A549 (cell line): ENCODE data around the gene ZNF526. TPM values are rescaled to one million over a fixed set of nuclear protein-coding genes. Genes with fewer than 3 reads are reported as not detected.

Experiments used
- ATAC-seq, 2 experiments: fragments of 200-7000 bp in 1 of 2; fragments of >200 bp in 1 of 2; cut with Nextera tagmentation in 1 of 2; cut with Tn5 transposase in 1 of 2; 3 replicates each; pipeline versions ENCODE4 v1.8.0 to v1.9.1; 2018 to 2020; ENCODE audit warnings: mild to moderate bottlenecking in 1 of 2, moderate library complexity in 1 of 2
- CTCF ChIA-PET: fragments of 300-600 bp; sonication (Branson Sonifier 250); formaldehyde crosslinking; extraction: SDS; loops from one replicate; lab custom pipeline; 2021; ENCODE audit warnings: antibody characterized with exemption, inconsistent platforms; lab: Yijun Ruan, JAX
- POLR2A ChIA-PET: fragments of 350-600 bp; formaldehyde crosslinking; extraction: SDS; loops from one replicate; lab custom pipeline; 2021; ENCODE audit warnings: antibody characterized with exemption, inconsistent platforms; lab: Yijun Ruan, JAX
- DNase-seq, 2 experiments: peaks; one replicate each; pipeline versions ENCODE4 v3.0.0 to v3.0.0-alpha.2; 2011 to 2016; ENCODE audit warnings: low read depth in 1 of 2, low spot score in 1 of 2
- FAIRE-seq: peaks from 2 replicates; lab custom pipeline; 2011; peaks lifted over from hg19 to GRCh38; lab: Jason Lieb, UNC
- H3K27ac ChIP-seq, 2 experiments: fragments of >200 bp; sonication (Bioruptor Twin); formaldehyde crosslinking; 3 replicates each; pipeline ENCODE4 v1.5.1; 2016 to 2017
- H3K4me1 ChIP-seq: fragments of >200 bp; sonication (Bioruptor Twin); formaldehyde crosslinking; 3 replicates; pipeline ENCODE4 v1.6.1; 2016
- H3K4me2 ChIP-seq: fragments of >200 bp; sonication (Bioruptor Twin); formaldehyde crosslinking; 3 replicates; pipeline ENCODE4 v1.6.1; 2016
- H3K4me3 ChIP-seq: fragments of >200 bp; sonication (Bioruptor Twin); formaldehyde crosslinking; 3 replicates; pipeline ENCODE4 v1.5.1; 2016
- H3K9me3 ChIP-seq: fragments of >200 bp; sonication (Bioruptor Twin); formaldehyde crosslinking; 3 replicates; pipeline ENCODE4 v1.6.1; 2016
- CBX2 ChIP-seq: fragments of 200-600 bp; sonication (generic); IDR thresholded peaks from 2 replicates; pipeline ENCODE4 v1.6.1; 2016; ENCODE audit warnings: low read depth, mild to moderate bottlenecking, borderline replicate concordance
- CBX8 ChIP-seq: fragments of 200-600 bp; sonication (generic); IDR thresholded peaks from 2 replicates; pipeline ENCODE4 v1.6.1; 2016
- EHF ChIP-seq: fragments of 250-450 bp; sonication (Bioruptor Pico); IDR thresholded peaks from 2 replicates; pipeline ENCODE4 v1.5.0; 2020; ENCODE audit warnings: mild to moderate bottlenecking
- FOSL2 ChIP-seq, 2 experiments: fragments of 450-650 bp in 1 of 2; fragments of >200 bp in 1 of 2; sonication (Bioruptor Twin) in 1 of 2; formaldehyde crosslinking; IDR thresholded peaks; 2 replicates each; pipeline versions ENCODE4 v1.5.0 to v1.6.1; 2016 to 2020; ENCODE audit warnings: mild to moderate bottlenecking in 1 of 2, moderate library complexity in 1 of 2
- JUNB ChIP-seq: fragments of >200 bp; sonication (Bioruptor Twin); formaldehyde crosslinking; IDR thresholded peaks from 2 replicates; pipeline ENCODE4 v1.6.1; 2016
- TFCP2L1 ChIP-seq: fragments of 250-450 bp; sonication (Bioruptor Pico); IDR thresholded peaks from 2 replicates; pipeline ENCODE4 v1.5.0; 2021; ENCODE audit warnings: mild to moderate bottlenecking
- TP53 ChIP-seq: fragments of 250-450 bp; sonication (Bioruptor Pico); IDR thresholded peaks from 2 replicates; pipeline ENCODE4 v1.5.0; 2021; ENCODE audit warnings: mild to moderate bottlenecking, moderate library complexity
- ZFP36 ChIP-seq: fragments of 450-650 bp; IDR thresholded peaks from 2 replicates; pipeline ENCODE4 v1.6.1; 2014; ENCODE audit warnings: borderline replicate concordance; ENCODE audit not compliant: partially characterized antibody
- WGBS: methylation state at CpG from one replicate; pipeline ENCODE4 v1.1.6; 2017; ENCODE audit errors: missing lambda C conversion rate; 5-methylcytosine and 5-hydroxymethylcytosine counted together
- polyA plus RNA-seq, 4 experiments: library from polyadenylated mRNA; depleted of rRNA in 3 of 4; stranded (reverse); fragments of >200 nt; fragmentation: RNase III in 1 of 4; extraction: RNeasy Plus Mini Kit Qiagen cat#74134 plus additional on column Dnase treatment in 1 of 4; gene quantifications; 2 replicates in 3 of 4; 3 replicates in 1 of 4; pipeline ENCODE4 v1.2.3, GENCODE V29; 2011 to 2017
- TF ChIP-seq, protein P1 (sequence below): fragments of 200-600 bp; sonication (generic); IDR thresholded peaks from 2 replicates; pipeline ENCODE4 v1.6.1; 2016; ENCODE audit warnings: antibody characterized with exemption, mild to moderate bottlenecking, moderate library complexity
- TF ChIP-seq, protein P2 (sequence below): fragments of >200 bp; sonication (Bioruptor Twin); formaldehyde crosslinking; IDR thresholded peaks from 3 replicates; pipeline ENCODE4 v1.6.1; 2016
- TF ChIP-seq, protein P3 (sequence below): fragments of 250-450 bp; sonication (Bioruptor Pico); IDR thresholded peaks from 2 replicates; pipeline ENCODE4 v1.5.0; 2021; ENCODE audit warnings: mild to moderate bottlenecking, moderate library complexity, borderline replicate concordance

The ZNF526 gene
- polyA plus RNA-seq, 2 of the 4 experiments (the other 2 are of a cell fraction) = 7.1 to 12.9 TPM

DNA sequence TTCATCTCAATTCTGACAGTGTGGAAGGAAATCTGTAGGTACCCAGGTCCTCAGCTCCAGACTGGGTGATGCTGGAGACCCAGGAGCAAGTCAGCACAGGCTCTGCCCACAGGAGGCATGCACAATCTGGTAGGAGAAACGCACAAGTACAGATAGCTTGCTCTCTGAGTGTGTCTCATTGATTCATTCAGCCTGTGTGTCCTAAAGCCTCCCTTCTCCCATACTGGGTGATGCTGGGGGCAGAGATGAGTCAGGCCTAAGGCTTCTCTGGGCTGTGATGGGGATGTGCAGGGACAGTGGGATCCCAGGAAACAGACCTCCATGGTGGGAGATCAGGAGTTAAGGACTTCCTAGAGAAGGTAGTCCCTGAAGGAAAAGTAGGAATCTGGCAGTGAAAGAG is 6.8 kb downstream of the ZNF526 start:
- no peaks in the 10 kb centered on the region for H3K9me3 ChIP-seq
- CTCF ChIA-PET = interaction anchor here (1.0 to 12.7 kb wide), 8 partner anchors 13 to 118 kb away, joined by 3 to 185 read pairs (median 6); partner anchors contain the start of gene GSK3A
- peaks cover 11% of the 10 kb centered on the region; the same call in 2 of the 3 replicates for H3K4me1 ChIP-seq
- 93% methylated on average over 1 of the region's 1 CpG for WGBS
- ATAC-seq = peak; percentile 4 to 10; a peak in 2 of 6 replicates
- no peak overlapping the region for H3K4me3 ChIP-seq
- H3K27ac ChIP-seq = no peak overlapping the region
- H3K4me2 ChIP-seq = no peak overlapping the region
- no peak for DNase-seq
- POLR2A ChIA-PET = interaction anchor here (1.0 to 1.9 kb wide), 2 partner anchors 13 to 16 kb away, joined by 3 to 4 read pairs; no protein-coding TSS in a partner anchor
- no peak for FAIRE-seq
- no peak for TF ChIP-seq ZFP36
- TF ChIP-seq CBX8 = no peak
- TF ChIP-seq, protein P1, sequence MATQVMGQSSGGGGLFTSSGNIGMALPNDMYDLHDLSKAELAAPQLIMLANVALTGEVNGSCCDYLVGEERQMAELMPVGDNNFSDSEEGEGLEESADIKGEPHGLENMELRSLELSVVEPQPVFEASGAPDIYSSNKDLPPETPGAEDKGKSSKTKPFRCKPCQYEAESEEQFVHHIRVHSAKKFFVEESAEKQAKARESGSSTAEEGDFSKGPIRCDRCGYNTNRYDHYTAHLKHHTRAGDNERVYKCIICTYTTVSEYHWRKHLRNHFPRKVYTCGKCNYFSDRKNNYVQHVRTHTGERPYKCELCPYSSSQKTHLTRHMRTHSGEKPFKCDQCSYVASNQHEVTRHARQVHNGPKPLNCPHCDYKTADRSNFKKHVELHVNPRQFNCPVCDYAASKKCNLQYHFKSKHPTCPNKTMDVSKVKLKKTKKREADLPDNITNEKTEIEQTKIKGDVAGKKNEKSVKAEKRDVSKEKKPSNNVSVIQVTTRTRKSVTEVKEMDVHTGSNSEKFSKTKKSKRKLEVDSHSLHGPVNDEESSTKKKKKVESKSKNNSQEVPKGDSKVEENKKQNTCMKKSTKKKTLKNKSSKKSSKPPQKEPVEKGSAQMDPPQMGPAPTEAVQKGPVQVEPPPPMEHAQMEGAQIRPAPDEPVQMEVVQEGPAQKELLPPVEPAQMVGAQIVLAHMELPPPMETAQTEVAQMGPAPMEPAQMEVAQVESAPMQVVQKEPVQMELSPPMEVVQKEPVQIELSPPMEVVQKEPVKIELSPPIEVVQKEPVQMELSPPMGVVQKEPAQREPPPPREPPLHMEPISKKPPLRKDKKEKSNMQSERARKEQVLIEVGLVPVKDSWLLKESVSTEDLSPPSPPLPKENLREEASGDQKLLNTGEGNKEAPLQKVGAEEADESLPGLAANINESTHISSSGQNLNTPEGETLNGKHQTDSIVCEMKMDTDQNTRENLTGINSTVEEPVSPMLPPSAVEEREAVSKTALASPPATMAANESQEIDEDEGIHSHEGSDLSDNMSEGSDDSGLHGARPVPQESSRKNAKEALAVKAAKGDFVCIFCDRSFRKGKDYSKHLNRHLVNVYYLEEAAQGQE = no peak
- TF ChIP-seq JUNB = no peak
- TF ChIP-seq TP53 (CRISPR knock-in tag) = no peak
- TF ChIP-seq FOSL2 (IDR thresholded peaks at IDR 0.05) = no peak
- no peak for TF ChIP-seq FOSL2 (CRISPR knock-in tag; IDR thresholded peaks at IDR 0.05)
- TF ChIP-seq EHF (CRISPR knock-in tag) = no peak
- TF ChIP-seq TFCP2L1 (CRISPR knock-in tag) = no peak
- TF ChIP-seq, protein P2, sequence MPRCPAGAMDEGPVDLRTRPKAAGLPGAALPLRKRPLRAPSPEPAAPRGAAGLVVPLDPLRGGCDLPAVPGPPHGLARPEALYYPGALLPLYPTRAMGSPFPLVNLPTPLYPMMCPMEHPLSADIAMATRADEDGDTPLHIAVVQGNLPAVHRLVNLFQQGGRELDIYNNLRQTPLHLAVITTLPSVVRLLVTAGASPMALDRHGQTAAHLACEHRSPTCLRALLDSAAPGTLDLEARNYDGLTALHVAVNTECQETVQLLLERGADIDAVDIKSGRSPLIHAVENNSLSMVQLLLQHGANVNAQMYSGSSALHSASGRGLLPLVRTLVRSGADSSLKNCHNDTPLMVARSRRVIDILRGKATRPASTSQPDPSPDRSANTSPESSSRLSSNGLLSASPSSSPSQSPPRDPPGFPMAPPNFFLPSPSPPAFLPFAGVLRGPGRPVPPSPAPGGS = no peak

DNA sequence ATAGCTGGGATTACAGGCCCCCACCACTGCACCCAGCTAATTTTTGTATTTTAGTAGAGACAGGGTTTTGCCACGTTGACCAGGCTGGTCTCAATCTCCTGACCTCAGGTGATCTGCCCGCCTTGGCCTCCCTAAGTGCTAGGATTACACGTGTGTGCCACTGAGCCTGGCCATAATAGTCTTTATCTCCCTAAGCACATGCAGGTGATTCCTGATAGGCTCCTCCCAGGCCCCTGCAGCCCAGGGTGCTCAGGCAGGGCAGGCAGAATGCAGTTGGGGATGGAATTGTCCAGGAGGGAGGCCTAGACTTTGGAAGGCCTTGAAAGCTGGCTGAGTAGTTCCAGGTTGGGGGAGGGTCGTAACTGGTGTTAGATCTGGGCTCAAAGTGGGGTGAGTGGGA is 8.5 kb downstream of the ZNF526 start:
- ATAC-seq = no peak
- no peak for TF ChIP-seq CBX2
- Histone ChIP-seq H3K4me1 (peaks cover 11% of the 10 kb centered on the region; the same call in 2 of the 3 replicates), H3K4me2 (no peak overlapping the region), H3K9me3 (no peaks in the 10 kb centered on the region), H3K27ac (no peak overlapping the region), H3K4me3 (no peak overlapping the region)
- DNase-seq = no peak
- WGBS = 86% methylated on average over 4 of the region's 4 CpGs
- ChIA-PET CTCF (interaction anchor here (0.6 to 12.7 kb wide), 9 partner anchors 9 to 192 kb away, joined by 3 to 185 read pairs (median 4); partner anchors contain the start of genes GSK3A, PAFAH1B3 and PRR19), POLR2A (interaction anchor here (1.4 to 1.7 kb wide), 2 partner anchors 14 to 15 kb away, joined by 5 to 13 read pairs; partner anchors contain the start of gene GSK3A)
- FAIRE-seq = peak; percentile 32

DNA sequence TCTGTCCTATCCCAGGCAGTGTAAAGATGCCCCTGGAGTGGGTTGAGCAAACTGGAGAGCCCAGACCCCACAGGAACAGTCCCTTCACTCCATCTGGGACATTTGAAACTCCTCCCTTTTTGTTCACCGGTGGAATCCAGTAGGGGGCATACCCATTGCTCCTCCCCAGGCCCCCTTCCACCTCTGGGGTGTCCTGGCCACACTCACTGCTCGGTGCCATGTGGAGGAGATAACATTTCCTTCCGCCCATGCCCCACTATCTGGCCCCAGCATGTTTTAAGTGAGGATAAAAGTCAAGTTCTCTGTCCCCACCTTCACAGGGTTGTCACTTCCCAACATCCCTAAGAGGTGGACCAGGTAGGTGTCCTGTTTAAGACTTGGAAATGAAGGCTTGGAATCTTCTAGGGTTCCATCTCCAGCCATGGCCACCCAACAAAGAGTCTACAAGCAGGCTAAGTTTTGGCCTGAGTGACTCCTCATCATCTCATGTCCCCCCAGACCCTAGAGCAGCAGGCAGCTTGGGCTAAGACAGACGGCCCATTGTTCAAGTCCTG is 9.3 kb downstream of the ZNF526 start:
- Histone ChIP-seq H3K4me2 (no peak overlapping the region), H3K4me1 (peaks cover 11% of the 10 kb centered on the region; the same call in 2 of the 3 replicates), H3K9me3 (no peaks in the 10 kb centered on the region), H3K4me3 (no peak overlapping the region), H3K27ac (peak overlapping the region in 1 of 2 experiments; percentile 29; a peak in 3 of 6 replicates)
- ChIA-PET CTCF (interaction anchor here (1.0 to 12.7 kb wide), 8 partner anchors 9 to 148 kb away, joined by 3 to 185 read pairs (median 4); partner anchors contain the start of genes GSK3A, PAFAH1B3 and ZNF526), POLR2A (interaction anchor here (0.6 to 1.7 kb wide), 2 partner anchors 13 to 29 kb away, joined by 7 to 13 read pairs; partner anchors contain the start of gene GSK3A)
- DNase-seq = no peak
- 0 out of 2 replicates have a peak, but pooled peaks have one; percentile 19 for TF ChIP-seq TP53 (CRISPR knock-in tag)
- TF ChIP-seq, protein P3, sequence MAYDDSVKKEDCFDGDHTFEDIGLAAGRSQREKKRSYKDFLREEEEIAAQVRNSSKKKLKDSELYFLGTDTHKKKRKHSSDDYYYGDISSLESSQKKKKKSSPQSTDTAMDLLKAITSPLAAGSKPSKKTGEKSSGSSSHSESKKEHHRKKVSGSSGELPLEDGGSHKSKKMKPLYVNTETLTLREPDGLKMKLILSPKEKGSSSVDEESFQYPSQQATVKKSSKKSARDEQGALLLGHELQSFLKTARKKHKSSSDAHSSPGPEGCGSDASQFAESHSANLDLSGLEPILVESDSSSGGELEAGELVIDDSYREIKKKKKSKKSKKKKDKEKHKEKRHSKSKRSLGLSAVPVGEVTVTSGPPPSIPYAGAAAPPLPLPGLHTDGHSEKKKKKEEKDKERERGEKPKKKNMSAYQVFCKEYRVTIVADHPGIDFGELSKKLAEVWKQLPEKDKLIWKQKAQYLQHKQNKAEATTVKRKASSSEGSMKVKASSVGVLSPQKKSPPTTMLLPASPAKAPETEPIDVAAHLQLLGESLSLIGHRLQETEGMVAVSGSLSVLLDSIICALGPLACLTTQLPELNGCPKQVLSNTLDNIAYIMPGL = no peak
- no peak for FAIRE-seq
- WGBS = 73% methylated on average over 4 of the region's 4 CpGs
- ATAC-seq = peak in 1 of 2 experiments; percentile 24; a peak in 3 of 6 replicates
